GM12865 (cell line): ENCODE measurements around the gene SEZ6L.

Source experiments
- DNase-seq: peaks from one replicate; pipeline ENCODE4 v3.0.0; 2010; ENCODE audit warnings: low read depth
- H3K4me3 ChIP-seq: 2 replicates; pipeline ENCODE4 v1.5.1; 2011; ENCODE audit warnings: mild to moderate bottlenecking, low read depth, low read length, control low read depth
- CTCF ChIP-seq: IDR thresholded peaks from 2 replicates; pipeline ENCODE4 v1.5.1; 2011; ENCODE audit warnings: low read length, control low read depth, low read depth, inconsistent platforms; ENCODE audit not compliant: insufficient read depth; ENCODE audit errors: missing control alignments

Gene SEZ6L

DNA sequence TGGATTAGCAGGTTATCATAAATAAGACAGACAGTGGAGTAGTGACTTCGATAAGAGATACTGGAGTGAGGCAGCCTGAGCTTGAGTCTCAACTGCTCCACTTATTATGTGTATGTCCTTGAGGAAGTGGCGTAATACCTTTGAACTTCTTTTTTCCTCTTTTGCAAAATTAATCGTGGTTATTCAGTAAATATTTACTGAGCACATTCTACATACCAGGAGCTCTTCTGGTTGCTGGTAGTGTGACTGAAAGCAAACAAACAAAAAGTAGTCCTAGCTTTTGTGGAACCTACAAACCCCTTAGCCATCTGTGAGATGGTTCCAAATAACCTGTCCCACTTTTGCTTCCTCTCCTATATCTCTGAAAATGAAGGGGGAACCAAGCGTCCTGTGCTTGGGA, 134.2 kb downstream of the SEZ6L start:
- no peak overlapping the region for H3K4me3 ChIP-seq
- no peak for DNase-seq
- no peak for TF ChIP-seq CTCF

- no peak for TF ChIP-seq CTCF
Measured at GRCh38 chr22:26304730-26305129, 135.5 kb downstream of the SEZ6L start.

GRCh38 chr22:26308467-26308866, 139.2 kb downstream of the SEZ6L start:
- TF ChIP-seq CTCF = no peak
- DNase-seq = no peak
- no peak overlapping the region for H3K4me3 ChIP-seq

More at GRCh38 chr22:26304730-26305129, 135.5 kb downstream of the SEZ6L start:
- H3K4me3 ChIP-seq = no peak overlapping the region
- no peak for DNase-seq

- H3K4me3 ChIP-seq = no peak overlapping the region
- no peak for TF ChIP-seq CTCF
- no peak for DNase-seq
Measured at GRCh38 chr22:26310616-26311015, 141.4 kb downstream of the SEZ6L start.

- no peak for DNase-seq
- H3K4me3 ChIP-seq = no peak overlapping the region
- TF ChIP-seq CTCF = no peak
Measured at GRCh38 chr22:26313291-26313690, 144.0 kb downstream of the SEZ6L start.

GRCh38 chr22:26314171-26314570, 144.9 kb downstream of the SEZ6L start:
- H3K4me3 ChIP-seq = no peak overlapping the region
- no peak for DNase-seq
- no peak for TF ChIP-seq CTCF

DNA sequence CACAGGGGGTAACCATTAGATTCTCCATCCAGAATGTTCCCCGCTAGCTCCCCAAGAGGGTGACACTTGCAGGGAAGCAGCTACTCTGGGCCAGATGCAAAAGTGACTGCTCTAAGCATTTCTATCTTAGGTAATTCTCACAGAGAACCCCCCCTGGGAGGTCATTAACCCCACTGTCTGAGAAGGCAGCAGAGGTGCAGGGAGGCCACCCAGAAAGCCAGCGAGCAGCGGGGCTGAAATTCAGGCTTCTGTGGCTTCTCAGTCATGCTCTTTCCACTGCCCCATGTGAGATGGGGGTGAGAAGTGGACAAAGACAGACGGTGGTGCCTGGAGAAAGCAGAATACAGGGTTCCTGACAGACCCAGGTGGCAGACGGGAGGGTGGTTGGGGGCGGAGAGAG, 145.4 kb downstream of the SEZ6L start:
- DNase-seq = no peak
- TF ChIP-seq CTCF = no peak
- no peak overlapping the region for H3K4me3 ChIP-seq
